ENCODE results near the gene TCF4.

Gene TCF4

DNA sequence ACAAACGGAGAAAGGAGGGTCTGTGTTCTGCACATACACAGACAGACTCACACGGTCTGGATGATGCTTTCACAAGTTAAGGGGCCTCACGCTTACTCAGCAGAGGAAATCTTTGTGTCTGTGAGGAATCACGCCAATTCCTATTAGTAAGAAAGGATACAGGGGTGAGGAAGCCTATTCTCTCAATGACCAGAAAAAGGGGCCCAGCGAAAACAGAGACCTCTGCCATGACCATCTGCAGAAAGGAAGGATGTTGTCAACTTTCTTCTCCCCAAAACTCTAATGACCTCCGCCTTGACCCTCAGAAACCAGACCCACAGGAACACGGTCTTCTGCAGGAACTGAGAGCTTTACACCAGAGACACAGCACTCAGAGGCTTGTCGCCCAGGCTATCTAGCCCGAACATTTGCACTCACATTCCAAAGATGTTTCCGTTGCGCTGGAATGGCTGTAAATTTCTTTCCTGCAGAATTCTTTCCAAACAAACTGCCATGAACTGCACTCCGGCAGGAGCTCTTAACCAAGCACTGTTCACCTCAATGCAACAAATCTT lies 186.3 kb downstream of the TCF4 start:
- DNase-seq (ENCODE audit: low spot score), result no peak
- TF ChIP-seq, protein P1, sequence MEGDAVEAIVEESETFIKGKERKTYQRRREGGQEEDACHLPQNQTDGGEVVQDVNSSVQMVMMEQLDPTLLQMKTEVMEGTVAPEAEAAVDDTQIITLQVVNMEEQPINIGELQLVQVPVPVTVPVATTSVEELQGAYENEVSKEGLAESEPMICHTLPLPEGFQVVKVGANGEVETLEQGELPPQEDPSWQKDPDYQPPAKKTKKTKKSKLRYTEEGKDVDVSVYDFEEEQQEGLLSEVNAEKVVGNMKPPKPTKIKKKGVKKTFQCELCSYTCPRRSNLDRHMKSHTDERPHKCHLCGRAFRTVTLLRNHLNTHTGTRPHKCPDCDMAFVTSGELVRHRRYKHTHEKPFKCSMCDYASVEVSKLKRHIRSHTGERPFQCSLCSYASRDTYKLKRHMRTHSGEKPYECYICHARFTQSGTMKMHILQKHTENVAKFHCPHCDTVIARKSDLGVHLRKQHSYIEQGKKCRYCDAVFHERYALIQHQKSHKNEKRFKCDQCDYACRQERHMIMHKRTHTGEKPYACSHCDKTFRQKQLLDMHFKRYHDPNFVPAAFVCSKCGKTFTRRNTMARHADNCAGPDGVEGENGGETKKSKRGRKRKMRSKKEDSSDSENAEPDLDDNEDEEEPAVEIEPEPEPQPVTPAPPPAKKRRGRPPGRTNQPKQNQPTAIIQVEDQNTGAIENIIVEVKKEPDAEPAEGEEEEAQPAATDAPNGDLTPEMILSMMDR (IDR thresholded peaks at IDR 0.05; ENCODE audit: extremely low read depth, insufficient read depth, missing control alignments), result no peak
- in situ Hi-C loops (cut with MboI; ENCODE audit: low pct_unique_long_range_greater_than_20kb, low sequenced_read_pairs, unreplicated experiment), result no loop called here

DNA sequence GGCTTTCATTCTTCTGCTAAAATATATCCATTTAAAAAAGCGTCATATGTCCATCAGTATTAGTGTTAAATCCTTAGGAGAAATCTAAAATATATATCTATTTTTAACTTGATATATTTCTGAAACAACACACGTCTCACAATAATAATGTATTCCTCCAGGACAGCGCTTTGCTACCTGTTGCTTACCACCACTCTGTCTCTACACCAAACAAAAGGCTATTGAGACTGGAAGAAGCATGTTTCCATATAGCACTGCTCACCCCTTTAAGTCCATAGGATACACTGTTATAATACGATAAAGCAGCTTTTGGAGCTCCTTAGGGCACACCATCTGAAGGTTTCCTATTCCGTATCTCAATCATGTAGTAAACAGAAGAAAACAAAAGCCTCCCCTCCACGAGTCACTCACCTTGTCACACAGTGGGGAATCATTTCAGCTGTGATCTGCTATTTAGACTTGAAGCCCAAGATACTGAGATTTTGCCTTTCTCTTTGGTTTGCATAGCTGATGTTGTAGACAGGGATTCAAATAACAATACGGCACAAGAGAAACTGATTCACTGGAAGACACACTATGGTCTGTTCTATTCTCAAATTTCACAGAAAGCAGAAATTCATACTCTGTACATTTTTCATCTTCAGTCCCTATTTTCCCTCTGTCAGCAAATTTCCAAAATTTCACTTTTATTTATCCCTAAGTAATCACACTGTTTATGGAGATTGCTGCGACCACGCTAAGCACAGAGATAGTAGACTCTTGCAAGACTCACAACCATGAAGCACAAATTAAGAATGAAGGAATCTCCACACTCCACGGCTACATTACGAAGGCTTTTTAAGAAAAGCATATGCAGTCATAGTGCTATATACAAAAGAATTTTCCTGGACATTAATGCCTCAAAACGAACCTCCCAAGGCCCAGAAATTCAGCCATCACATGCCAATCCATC lies 187.1 kb downstream of the TCF4 start:
- TF ChIP-seq, protein P1 (IDR thresholded peaks at IDR 0.05; ENCODE audit: extremely low read depth, insufficient read depth, missing control alignments), result no peak
- no peak for DNase-seq (ENCODE audit: low spot score)
- in situ Hi-C loops (cut with MboI; ENCODE audit: low pct_unique_long_range_greater_than_20kb, low sequenced_read_pairs, unreplicated experiment), result no loop called here

DNA sequence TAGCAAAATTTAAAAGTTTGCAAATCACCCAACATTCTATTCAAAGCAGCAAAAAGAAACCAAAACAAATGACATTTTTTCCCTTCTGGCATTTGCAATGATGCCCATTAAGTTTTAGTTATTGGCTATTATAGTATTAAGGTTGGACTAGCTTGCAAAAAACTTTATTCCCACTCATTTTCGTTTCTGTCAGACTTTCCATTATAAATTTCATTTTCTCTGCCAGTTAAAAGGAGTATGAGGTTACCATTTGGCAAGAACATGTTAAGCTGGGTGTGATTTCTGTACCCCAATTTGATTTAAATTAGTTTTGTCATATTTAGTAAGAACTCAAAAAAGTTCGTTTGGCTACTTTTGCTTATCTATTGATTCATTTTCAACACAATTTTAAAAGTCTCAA lies 187.9 kb downstream of the TCF4 start:
- no peak for DNase-seq (ENCODE audit: low spot score)
- TF ChIP-seq, protein P1 (IDR thresholded peaks at IDR 0.05; ENCODE audit: extremely low read depth, insufficient read depth, missing control alignments), result no peak
- in situ Hi-C loops (cut with MboI; ENCODE audit: low pct_unique_long_range_greater_than_20kb, low sequenced_read_pairs, unreplicated experiment), result no loop called here

DNA sequence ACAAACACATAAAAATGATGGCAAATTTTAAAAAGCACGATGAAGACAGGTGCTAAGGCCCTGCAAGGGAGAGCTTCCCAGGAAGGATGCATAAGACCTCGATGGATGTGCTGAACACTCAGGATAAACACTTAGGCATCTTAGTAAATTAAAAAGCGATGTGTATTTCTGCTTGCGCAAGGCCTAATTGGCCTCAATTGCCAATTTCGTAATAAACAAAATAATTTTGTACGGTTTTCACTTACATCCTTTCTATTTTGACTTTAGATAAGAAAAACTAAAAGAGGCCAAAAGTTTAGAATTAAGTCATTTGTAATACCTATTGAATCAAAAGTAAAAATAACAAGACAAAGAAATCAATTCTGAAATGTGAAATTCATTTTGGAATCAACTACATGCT lies 189.1 kb downstream of the TCF4 start:
- in situ Hi-C loops (cut with MboI; ENCODE audit: low pct_unique_long_range_greater_than_20kb, low sequenced_read_pairs, unreplicated experiment), result no loop called here
- TF ChIP-seq, protein P1 (IDR thresholded peaks at IDR 0.05; ENCODE audit: extremely low read depth, insufficient read depth, missing control alignments), result no peak
- no peak for DNase-seq (ENCODE audit: low spot score)

GRCh38 chr18:55396979-55397378 lies 191.0 kb downstream of the TCF4 start:
- no peak for DNase-seq (ENCODE audit: low spot score)
- TF ChIP-seq, protein P1 (IDR thresholded peaks at IDR 0.05; ENCODE audit: extremely low read depth, insufficient read depth, missing control alignments), result no peak
- in situ Hi-C loops (cut with MboI; ENCODE audit: low pct_unique_long_range_greater_than_20kb, low sequenced_read_pairs, unreplicated experiment), result no loop called here

DNA sequence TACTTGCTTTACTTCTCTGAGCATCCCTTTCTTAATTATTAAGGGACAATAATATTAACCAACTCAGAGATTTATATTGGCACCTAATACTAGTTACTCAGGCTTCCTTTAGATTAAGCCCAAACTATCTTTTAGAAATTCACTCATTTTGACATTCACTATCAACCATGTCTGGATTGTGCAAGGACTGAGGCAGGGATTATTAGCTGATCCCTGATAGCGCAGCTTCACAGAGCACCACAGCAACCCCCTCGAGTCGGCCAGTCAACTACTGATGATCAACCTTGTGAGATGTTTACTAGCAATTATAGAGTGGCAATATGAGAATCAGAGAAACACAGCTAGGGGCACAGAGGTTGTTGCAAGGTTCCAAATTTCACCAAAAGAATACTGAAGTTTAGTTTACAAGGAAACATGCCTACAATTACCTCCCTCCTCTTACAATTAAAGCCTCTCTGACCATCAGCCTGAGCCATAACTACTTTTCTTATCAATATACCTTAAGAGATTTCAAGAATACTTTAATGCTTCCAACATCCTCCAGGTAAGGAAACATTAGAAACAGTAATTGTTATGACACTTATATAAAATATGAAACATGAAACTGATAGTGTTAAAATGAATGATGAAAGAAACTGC lies 191.6 kb downstream of the TCF4 start:
- TF ChIP-seq, protein P1 (IDR thresholded peaks at IDR 0.05; ENCODE audit: extremely low read depth, insufficient read depth, missing control alignments), result no peak
- in situ Hi-C loops (cut with MboI; ENCODE audit: low pct_unique_long_range_greater_than_20kb, low sequenced_read_pairs, unreplicated experiment), result no loop called here

More for the DNA sequence above, 191.6 kb downstream of the TCF4 start:
- no peak for DNase-seq (ENCODE audit: low spot score)

All from GM13977 (cell line).